K562 (cell line): ENCODE data around the gene BOC. TPM values are rescaled to one million over a fixed set of nuclear protein-coding genes. Genes with fewer than 3 reads are reported as not detected.

Source experiments
- ATAC-seq: fragments of 200-7000 bp; cut with Tn5 transposase; 3 replicates; pipeline ENCODE4 v1.9.1; 2020; ENCODE audit warnings: moderate library complexity
- BruUV-seq: library from RNA; stranded (reverse); fragments of 400-500 nt; replicated peaks from 2 replicates; lab custom pipeline; 2021; lab: Mats Ljungman, UMichigan
- CTCF ChIA-PET: fragments of 300-600 bp; formaldehyde crosslinking; extraction: SDS; loops from one replicate; lab custom pipeline; 2021; ENCODE audit warnings: low intra/inter-chr PET ratio; lab: Yijun Ruan, JAX
- POLR2A ChIA-PET: fragments of 300-600, 350-650 bp; sonication (Branson Sonifier 250); formaldehyde crosslinking; extraction: SDS; loops from one replicate; lab custom pipeline; 2021; ENCODE audit warnings: antibody characterized with exemption, inconsistent platforms; lab: Yijun Ruan, JAX
- DNase-seq, 4 experiments: peaks; one replicate each; pipeline versions ENCODE4 v3.0.0 to v3.0.0-alpha.2; 2011 to 2018; ENCODE audit warnings: low spot score in 3 of 4, mixed read lengths in 3 of 4; ENCODE audit errors: extremely low read depth in 1 of 4
- FAIRE-seq: peaks from 2 replicates; lab custom pipeline; 2011; peaks lifted over from hg19 to GRCh38; lab: Jason Lieb, UNC
- H2AFZ ChIP-seq: 2 replicates; pipeline ENCODE4 v1.6.0; 2011; ENCODE audit warnings: low read depth, low read length, control low read depth, inconsistent platforms
- H3K27ac ChIP-seq: fragments of 200-600 bp; 3 replicates; pipeline ENCODE4 v1.8.0; 2011; ENCODE audit warnings: low read depth, mild to moderate bottlenecking, control low read depth, inconsistent platforms, low read length, moderate library complexity, mixed read lengths; ENCODE audit errors: extremely low read depth
- H3K27me3 ChIP-seq, 2 experiments: fragments of 300-600 bp in 1 of 2; 2 replicates in 1 of 2; 3 replicates in 1 of 2; pipeline versions ENCODE4 v1.6.0 to v1.8.0; 2011; ENCODE audit warnings: inconsistent platforms in 2 of 2, low read length in 2 of 2, mild to moderate bottlenecking in 1 of 2, mixed read lengths in 1 of 2, moderate library complexity in 1 of 2; ENCODE audit not compliant: control insufficient read depth in 2 of 2, insufficient read depth in 2 of 2
- H3K36me3 ChIP-seq: fragments of 300-600 bp; 3 replicates; pipeline ENCODE4 v1.8.0; 2011; ENCODE audit warnings: mild to moderate bottlenecking, low read length, inconsistent platforms; ENCODE audit not compliant: control insufficient read depth, insufficient read depth
- H3K4me1 ChIP-seq, 2 experiments: fragments of 200-600 bp in 1 of 2; replicated peaks in 1 of 2; 2 replicates in 1 of 2; 3 replicates in 1 of 2; pipeline versions ENCODE4 v1.5.1 to v1.8.0; 2011; ENCODE audit warnings: inconsistent platforms in 2 of 2, low read length in 2 of 2, mild to moderate bottlenecking in 1 of 2, mixed read lengths in 1 of 2, moderate library complexity in 1 of 2; ENCODE audit not compliant: control insufficient read depth in 2 of 2, insufficient read depth in 2 of 2
- H3K4me2 ChIP-seq: 2 replicates; pipeline ENCODE4 v1.6.1; 2011; ENCODE audit warnings: low read length, control low read depth, inconsistent platforms, mixed read lengths; ENCODE audit not compliant: insufficient read depth
- H3K4me3 ChIP-seq: fragments of 200-600 bp; sonication (generic), shearing (Covaris generic); 2 replicates; pipeline ENCODE4 v1.5.1; 2016; ENCODE audit warnings: control low read depth, inconsistent platforms
- H3K79me2 ChIP-seq: fragments of 200-600 bp; 3 replicates; pipeline ENCODE4 v1.8.0; 2011; ENCODE audit warnings: low read length, inconsistent platforms; ENCODE audit not compliant: control insufficient read depth, insufficient read depth
- H3K9ac ChIP-seq, 2 experiments: 2 replicates each; pipeline versions ENCODE4 v1.6.0 to v1.6.1; 2011; ENCODE audit warnings: low read depth in 2 of 2, low read length in 2 of 2, control low read depth in 1 of 2, inconsistent platforms in 1 of 2, mild to moderate bottlenecking in 1 of 2, mixed read lengths in 1 of 2; ENCODE audit not compliant: insufficient read depth in 1 of 2
- H3K9me1 ChIP-seq: one replicate; pipeline ENCODE4 v1.6.0; 2011; ENCODE audit warnings: inconsistent platforms, mild to moderate bottlenecking, low read length, moderate library complexity; ENCODE audit not compliant: control insufficient read depth, insufficient read depth
- H3K9me3 ChIP-seq: replicated peaks from 2 replicates; pipeline ENCODE4 v1.5.1; 2011; ENCODE audit warnings: low read depth, low read length, inconsistent platforms; ENCODE audit not compliant: control insufficient read depth, insufficient read depth
- H4K20me1 ChIP-seq: replicated peaks from 2 replicates; pipeline ENCODE4 v1.6.1; 2011; ENCODE audit warnings: low read length, inconsistent platforms, mixed read lengths; ENCODE audit not compliant: control insufficient read depth, insufficient read depth
- ELF1 ChIP-seq: fragments of 200-800 bp; sonication (Bioruptor generic); IDR thresholded peaks from 2 replicates; pipeline ENCODE4 v1.6.1; 2016; ENCODE audit warnings: missing genetic modification characterization, missing compliant biosample characterization
- ID3 ChIP-seq, 2 experiments: fragments of 250-450 bp in 1 of 2; fragments of 450-650 bp in 1 of 2; sonication (Bioruptor Pico) in 1 of 2; IDR thresholded peaks; 2 replicates each; pipeline versions ENCODE4 v1.6.1 to v1.8.0; 2016 to 2021; ENCODE audit warnings: mild to moderate bottlenecking in 2 of 2, moderate library complexity in 2 of 2, missing compliant biosample characterization in 1 of 2, missing genetic modification characterization in 1 of 2
- KAT7 ChIP-seq: sonication (generic); formaldehyde crosslinking; IDR thresholded peaks from 2 replicates; pipeline ENCODE4 v1.8.0; 2022; ENCODE audit warnings: missing genetic modification reagents, mild to moderate bottlenecking, borderline replicate concordance
- KLF6 ChIP-seq: fragments of 250-450 bp; sonication (Bioruptor Pico); IDR thresholded peaks from 2 replicates; pipeline ENCODE4 v1.4.0; 2020; ENCODE audit warnings: mild to moderate bottlenecking, moderate library complexity, borderline replicate concordance
- NUFIP1 ChIP-seq: fragments of 450-650 bp; IDR thresholded peaks from 2 replicates; pipeline ENCODE4 v1.6.1; 2018; ENCODE audit not compliant: partially characterized antibody
- POLR2A ChIP-seq: fragments of 450-650 bp; conservative IDR thresholded peaks from 2 replicates; pipeline ENCODE4 v1.6.1; 2016
- POLR2G ChIP-seq: fragments of 200-400 bp; formaldehyde crosslinking; IDR thresholded peaks from 2 replicates; pipeline ENCODE4 v1.6.1; 2017; ENCODE audit warnings: low read depth, mild to moderate bottlenecking, antibody characterized with exemption, low read length, moderate library complexity
- PTBP1 ChIP-seq: fragments of 200-400 bp; formaldehyde crosslinking; IDR thresholded peaks from 2 replicates; pipeline ENCODE4 v1.6.1; 2017; ENCODE audit warnings: low read depth, low read length
- TCF7 ChIP-seq: sonication (generic); IDR thresholded peaks from 2 replicates; pipeline ENCODE4 v1.6.1; 2016; ENCODE audit warnings: antibody characterized with exemption, borderline replicate concordance
- ZNF175 ChIP-seq: fragments of 200-800 bp; sonication (Bioruptor generic); IDR thresholded peaks from 2 replicates; pipeline ENCODE4 v1.6.1; 2016; ENCODE audit warnings: low read depth, mild to moderate bottlenecking, missing genetic modification characterization, missing compliant biosample characterization
- ZNF780A ChIP-seq: fragments of 250-450 bp; sonication (Bioruptor Pico); IDR thresholded peaks from 2 replicates; pipeline ENCODE4 v1.5.0; 2021; ENCODE audit warnings: mild to moderate bottlenecking
- ZSCAN32 ChIP-seq: fragments of 450-650 bp; formaldehyde crosslinking; IDR thresholded peaks from 2 replicates; pipeline ENCODE4 v1.4.0; 2020; ENCODE audit warnings: mild to moderate bottlenecking, moderate library complexity
- WGBS: fragments of 100-300 bp; shearing (Covaris generic); methylation state at CpG from one replicate; pipeline ENCODE4 v1.1.6; 2016; ENCODE audit warnings: low coverage, mixed read lengths; ENCODE audit not compliant: insufficient coverage; ENCODE audit errors: missing lambda C conversion rate; 5-methylcytosine and 5-hydroxymethylcytosine counted together
- in situ Hi-C: fragments of 300-500 bp; cut with MboI; formaldehyde crosslinking; loops from 4 replicates; pipeline ENCODE4 v1.15.0; 2018; ENCODE audit warnings: inconsistent platforms, mixed read lengths
- intact Hi-C: fragments of 100-400 bp; cut with micrococcal nuclease; formaldehyde crosslinking; loops from 2 replicates; pipeline ENCODE4 v1.14.2; 2022
- polyA plus RNA-seq, 8 experiments: library from polyadenylated mRNA; depleted of rRNA in 4 of 8; stranded (reverse) in 5 of 8; unstranded in 3 of 8; fragments of >200 nt; fragmentation: Nextera tagmentation in 2 of 8; fragmentation: Illumina TruSeq in 1 of 8; extraction: Ambion mirVana in 2 of 8; extraction: Trizol in 1 of 8; gene quantifications; 2 replicates each; pipeline versions ENCODE4 v1.2.1 to v1.2.3, GENCODE V29; 2011 to 2014; ENCODE audit warnings: inconsistent platforms in 1 of 8, missing spikeins in 1 of 8
- total RNA-seq, 7 experiments: library from RNA; depleted of rRNA in 6 of 7; stranded (reverse); fragments of >200 nt in 6 of 7; fragmentation: Illumina TruSeq in 2 of 7; extraction: Trizol in 2 of 7; gene quantifications; 2 replicates each; pipeline versions ENCODE4 v1.2.1 to v1.2.3, GENCODE V29; 2011 to 2021; ENCODE audit warnings: low replicate concordance in 1 of 7
- TF ChIP-seq, protein P1 (sequence below): sonication (generic); formaldehyde crosslinking; IDR thresholded peaks from 2 replicates; pipeline ENCODE4 v1.8.1; 2023; ENCODE audit warnings: mild to moderate bottlenecking, missing genetic modification reagents

BOC gene
- total and polyA plus RNA-seq, 9 of the 15 experiments (the other 6 are each of a cell fraction or from before 2014, with no cell fraction given) = not detected

DNA sequence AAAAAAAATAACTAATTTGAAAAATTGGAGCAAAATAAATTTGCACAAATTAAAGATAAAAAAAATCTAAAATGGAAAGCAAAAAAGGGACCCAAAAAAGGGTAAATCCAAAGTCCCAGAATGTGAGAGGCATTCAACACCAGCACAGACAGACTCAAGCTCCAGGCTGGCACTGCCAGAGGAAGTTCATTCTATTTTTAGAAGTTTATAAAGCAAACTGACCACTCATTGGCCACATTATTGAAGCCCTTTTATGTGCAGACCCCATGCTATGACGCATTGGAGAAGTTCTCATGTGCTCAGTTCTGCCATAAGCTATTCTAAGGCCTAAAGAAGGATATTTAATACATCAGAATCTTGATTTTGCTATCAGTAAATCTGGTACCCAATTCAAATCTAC is 17.6 kb upstream of the BOC start (continued):
- TF ChIP-seq KAT7 (CRISPR knock-in tag) = no peak
- TF ChIP-seq ELF1 (tag) = no peak
- TF ChIP-seq, protein P1, sequence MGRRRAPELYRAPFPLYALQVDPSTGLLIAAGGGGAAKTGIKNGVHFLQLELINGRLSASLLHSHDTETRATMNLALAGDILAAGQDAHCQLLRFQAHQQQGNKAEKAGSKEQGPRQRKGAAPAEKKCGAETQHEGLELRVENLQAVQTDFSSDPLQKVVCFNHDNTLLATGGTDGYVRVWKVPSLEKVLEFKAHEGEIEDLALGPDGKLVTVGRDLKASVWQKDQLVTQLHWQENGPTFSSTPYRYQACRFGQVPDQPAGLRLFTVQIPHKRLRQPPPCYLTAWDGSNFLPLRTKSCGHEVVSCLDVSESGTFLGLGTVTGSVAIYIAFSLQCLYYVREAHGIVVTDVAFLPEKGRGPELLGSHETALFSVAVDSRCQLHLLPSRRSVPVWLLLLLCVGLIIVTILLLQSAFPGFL (CRISPR knock-in tag) = no peak
- no peak for TF ChIP-seq ZNF780A (CRISPR knock-in tag)

- Histone ChIP-seq H3K9me1 (no peaks in the 10 kb centered on the region), H3K27ac (no peak overlapping the region), H3K4me3 (no peak overlapping the region), H3K9ac (no peak overlapping the region), H3K9me3 (no peaks in the 10 kb centered on the region), H3K79me2 (no peaks in the 10 kb centered on the region), H4K20me1 (no peaks in the 10 kb centered on the region), H3K4me2 (no peak overlapping the region), H3K4me1 (no peaks in the 10 kb centered on the region), H2AFZ (no peak overlapping the region), H3K27me3 (no peaks in the 10 kb centered on the region; a peak in 1 of 5 replicates), H3K36me3 (no peaks in the 10 kb centered on the region)
- DNase-seq (no peak), ATAC-seq (no peak), FAIRE-seq (no peak)
- ChIA-PET POLR2A (interaction anchor here (1.0 kb wide), 1 partner anchor 25 kb away, joined by 3 read pairs; no protein-coding TSS in a partner anchor), CTCF (no interaction called here)
- intact Hi-C loops = no loop called here
- WGBS = 0% methylated on average over 4 of the region's 4 CpGs
- in situ Hi-C loops = no loop called here
- TF ChIP-seq ZNF175 (CRISPR knock-in tag) (no peak), ZSCAN32 (no peak), TCF7 (no peak), PTBP1 (no peak), POLR2G (no peak), NUFIP1 (no peak), ID3 (CRISPR knock-in tag; IDR thresholded peaks at IDR 0.05) (no peak), ID3 (tag; IDR thresholded peaks at IDR 0.05) (no peak), ZNF780A (CRISPR knock-in tag) (no peak), POLR2A (no peak), KLF6 (no peak)
- no TSS peak for BruUV-seq
These were observed 16.4 kb upstream of the BOC start for GRCh38 chr3:113194823-113195401.
